ENCODE results near the gene MCM10.

- TF ChIP-seq POLR2A (IDR thresholded peaks at IDR 0.05; ENCODE audit: extremely low read depth, insufficient read length) (no peak), MYC (IDR thresholded peaks at IDR 0.05; ENCODE audit: low read depth, low read length) (no peak), MAX (IDR thresholded peaks at IDR 0.05; ENCODE audit: low read depth, low read length) (no peak)
- TF ChIP-seq, protein P1, sequence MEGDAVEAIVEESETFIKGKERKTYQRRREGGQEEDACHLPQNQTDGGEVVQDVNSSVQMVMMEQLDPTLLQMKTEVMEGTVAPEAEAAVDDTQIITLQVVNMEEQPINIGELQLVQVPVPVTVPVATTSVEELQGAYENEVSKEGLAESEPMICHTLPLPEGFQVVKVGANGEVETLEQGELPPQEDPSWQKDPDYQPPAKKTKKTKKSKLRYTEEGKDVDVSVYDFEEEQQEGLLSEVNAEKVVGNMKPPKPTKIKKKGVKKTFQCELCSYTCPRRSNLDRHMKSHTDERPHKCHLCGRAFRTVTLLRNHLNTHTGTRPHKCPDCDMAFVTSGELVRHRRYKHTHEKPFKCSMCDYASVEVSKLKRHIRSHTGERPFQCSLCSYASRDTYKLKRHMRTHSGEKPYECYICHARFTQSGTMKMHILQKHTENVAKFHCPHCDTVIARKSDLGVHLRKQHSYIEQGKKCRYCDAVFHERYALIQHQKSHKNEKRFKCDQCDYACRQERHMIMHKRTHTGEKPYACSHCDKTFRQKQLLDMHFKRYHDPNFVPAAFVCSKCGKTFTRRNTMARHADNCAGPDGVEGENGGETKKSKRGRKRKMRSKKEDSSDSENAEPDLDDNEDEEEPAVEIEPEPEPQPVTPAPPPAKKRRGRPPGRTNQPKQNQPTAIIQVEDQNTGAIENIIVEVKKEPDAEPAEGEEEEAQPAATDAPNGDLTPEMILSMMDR (IDR thresholded peaks at IDR 0.05; ENCODE audit: low read depth, low read length): no peak
These were observed 72.0 kb downstream of the MCM10 start for GRCh38 chr10:13233358-13233757.

All from NB4 (cell line).